ENCODE data around the gene TRIP6.

DNA sequence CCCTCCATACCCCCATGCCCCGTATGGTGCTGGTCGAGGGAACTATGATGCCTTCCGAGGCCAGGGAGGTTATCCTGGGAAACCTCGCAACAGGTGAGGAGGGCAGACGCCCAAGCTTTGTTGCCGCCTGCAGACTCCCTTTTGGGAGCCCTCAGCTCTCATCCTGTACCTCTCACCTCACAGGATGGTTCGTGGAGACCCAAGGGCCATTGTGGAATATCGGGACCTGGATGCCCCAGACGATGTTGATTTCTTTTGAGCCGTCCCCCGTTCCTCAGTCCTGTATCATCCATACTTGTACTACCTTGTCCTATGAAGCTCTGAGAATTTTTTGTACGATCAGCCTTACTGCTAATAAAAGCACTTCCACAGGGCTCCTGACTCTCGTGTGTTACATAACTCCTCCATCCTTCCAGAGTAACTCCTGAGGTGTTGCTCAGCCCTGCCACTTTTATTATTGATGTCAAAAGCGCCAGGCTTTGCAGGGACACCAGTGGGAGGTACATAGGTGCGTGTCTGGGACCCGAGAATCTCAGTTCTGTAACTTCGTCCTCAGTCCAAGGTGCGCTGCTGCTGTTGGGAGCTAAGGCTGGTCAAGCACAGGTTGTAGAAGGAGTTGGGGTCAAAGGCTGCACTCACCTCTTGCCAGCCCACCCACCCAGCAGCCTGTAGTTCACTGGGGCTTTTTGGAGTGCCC lies 21.3 kb downstream of the TRIP6 start:
- TF ChIP-seq, protein P1, sequence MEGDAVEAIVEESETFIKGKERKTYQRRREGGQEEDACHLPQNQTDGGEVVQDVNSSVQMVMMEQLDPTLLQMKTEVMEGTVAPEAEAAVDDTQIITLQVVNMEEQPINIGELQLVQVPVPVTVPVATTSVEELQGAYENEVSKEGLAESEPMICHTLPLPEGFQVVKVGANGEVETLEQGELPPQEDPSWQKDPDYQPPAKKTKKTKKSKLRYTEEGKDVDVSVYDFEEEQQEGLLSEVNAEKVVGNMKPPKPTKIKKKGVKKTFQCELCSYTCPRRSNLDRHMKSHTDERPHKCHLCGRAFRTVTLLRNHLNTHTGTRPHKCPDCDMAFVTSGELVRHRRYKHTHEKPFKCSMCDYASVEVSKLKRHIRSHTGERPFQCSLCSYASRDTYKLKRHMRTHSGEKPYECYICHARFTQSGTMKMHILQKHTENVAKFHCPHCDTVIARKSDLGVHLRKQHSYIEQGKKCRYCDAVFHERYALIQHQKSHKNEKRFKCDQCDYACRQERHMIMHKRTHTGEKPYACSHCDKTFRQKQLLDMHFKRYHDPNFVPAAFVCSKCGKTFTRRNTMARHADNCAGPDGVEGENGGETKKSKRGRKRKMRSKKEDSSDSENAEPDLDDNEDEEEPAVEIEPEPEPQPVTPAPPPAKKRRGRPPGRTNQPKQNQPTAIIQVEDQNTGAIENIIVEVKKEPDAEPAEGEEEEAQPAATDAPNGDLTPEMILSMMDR (conservative IDR thresholded peaks at IDR 0.05 in 1 of 2, IDR thresholded peaks at IDR 0.05 in 1 of 2; ENCODE audit: extremely low read depth in 1 of 2, insufficient read depth in 1 of 2, low read depth in 1 of 2, low read length in 2 of 2) = no peak
- no peak for TF ChIP-seq EZH2 (IDR thresholded peaks at IDR 0.05; ENCODE audit: borderline replicate concordance, low read length)
